IPS-18c (cell line): ENCODE results near the gene SAV1.

Source experiments
- H3K4me3 ChIP-seq: 2 replicates; pipeline ENCODE4 v1.7.0; 2013; ENCODE audit warnings: low read depth, mild to moderate bottlenecking, low read length, moderate library complexity; ENCODE audit not compliant: insufficient read depth
- H3K9me3 ChIP-seq: one replicate; pipeline ENCODE4 v1.6.1; 2013; ENCODE audit warnings: mild to moderate bottlenecking, low read length, moderate library complexity; ENCODE audit not compliant: control insufficient read depth, insufficient read depth

SAV1 gene

GRCh38 chr14:50598765-50599164 lies 69.3 kb downstream of the SAV1 start:
- Histone ChIP-seq H3K4me3 (no peak overlapping the region), H3K9me3 (no peaks in the 10 kb centered on the region)

- Histone ChIP-seq H3K9me3 (no peaks in the 10 kb centered on the region), H3K4me3 (no peak overlapping the region)
These were observed 73.4 kb downstream of the SAV1 start for GRCh38 chr14:50594577-50595316.

GRCh38 chr14:50590464-50590863 lies 77.6 kb downstream of the SAV1 start:
- Histone ChIP-seq H3K9me3 (no peaks in the 10 kb centered on the region), H3K4me3 (no peak overlapping the region)
